Esophagus muscularis mucosa (tissue), 4 donors: ENCODE results near the gene MICAL3.

Source experiments
- CTCF ChIP-seq, 3 experiments: fragments of 200-600 bp in 2 of 3; fragments of 450-650 bp in 1 of 3; sonication (generic) in 2 of 3; IDR thresholded peaks; one replicate each; pipeline ENCODE4 v1.5.1; 2017 to 2019; ENCODE audit warnings: antibody characterized with exemption in 3 of 3, mild to moderate bottlenecking in 2 of 3, moderate library complexity in 1 of 3
- EP300 ChIP-seq: sonication (generic); formaldehyde crosslinking; IDR thresholded peaks from one replicate; pipeline ENCODE4 v1.6.1; 2017; ENCODE audit warnings: antibody characterized with exemption
- POLR2A ChIP-seq: fragments of 450-650 bp; IDR thresholded peaks from one replicate; pipeline ENCODE4 v1.6.1; 2017; ENCODE audit warnings: antibody characterized with exemption, moderate library complexity, mild to moderate bottlenecking, low read depth
- POLR2AphosphoS5 ChIP-seq, 2 donors: sonication (generic); formaldehyde crosslinking; IDR thresholded peaks; one replicate each; pipeline ENCODE4 v1.6.1; 2017; ENCODE audit warnings: antibody characterized with exemption in 2 of 2

GRCh38 chr22:17971711-17972110 is 52.6 kb downstream of the MICAL3 start:
- TF ChIP-seq EP300 (no peak), CTCF (IDR thresholded peaks at IDR 0.05) (no peak), POLR2A (no peak), POLR2AphosphoS5 (IDR thresholded peaks at IDR 0.05) (no peak)
